H9 (cell line): ENCODE measurements around the gene FRS3. TPM values are rescaled to one million over a fixed set of nuclear protein-coding genes. Genes with fewer than 3 reads are reported as not detected.

Experiments used
- DNase-seq: peaks from one replicate; pipeline ENCODE4 v3.0.0-alpha.2; 2017
- H2AFZ ChIP-seq: one replicate; pipeline ENCODE4 v1.6.1; 2013; ENCODE audit warnings: mild to moderate bottlenecking, low read length, control low read depth, moderate library complexity
- H2AK5ac ChIP-seq: 2 replicates; pipeline ENCODE4 v1.6.1; 2013; ENCODE audit warnings: low read length, control low read depth, mixed read lengths; ENCODE audit not compliant: insufficient read length
- H2BK120ac ChIP-seq: one replicate; pipeline ENCODE4 v1.6.1; 2013; ENCODE audit warnings: low read depth, mild to moderate bottlenecking, low read length, control low read depth, inconsistent platforms; ENCODE audit not compliant: poor library complexity, severe bottlenecking
- H2BK12ac ChIP-seq: 2 replicates; pipeline ENCODE4 v1.6.1; 2013; ENCODE audit warnings: low read length, control low read depth, mixed read lengths, low read depth; ENCODE audit not compliant: insufficient read length
- H2BK15ac ChIP-seq: 2 replicates; pipeline ENCODE4 v1.6.1; 2013; ENCODE audit warnings: low read depth, low read length, control low read depth
- H2BK20ac ChIP-seq: one replicate; pipeline ENCODE4 v1.6.1; 2013; ENCODE audit warnings: low read depth, mild to moderate bottlenecking, low read length, control low read depth, inconsistent platforms; ENCODE audit not compliant: poor library complexity, severe bottlenecking
- H2BK5ac ChIP-seq: 2 replicates; pipeline ENCODE4 v1.6.1; 2013; ENCODE audit warnings: low read length, control low read depth, mixed read lengths; ENCODE audit not compliant: insufficient read length
- H3K14ac ChIP-seq: 2 replicates; pipeline ENCODE4 v1.6.1; 2013; ENCODE audit warnings: low read length, control low read depth; ENCODE audit not compliant: insufficient read depth
- H3K18ac ChIP-seq: 2 replicates; pipeline ENCODE4 v1.6.1; 2013; ENCODE audit warnings: low read depth, mild to moderate bottlenecking, mixed read lengths, low read length, control low read depth; ENCODE audit not compliant: insufficient read length
- H3K23ac ChIP-seq: 2 replicates; pipeline ENCODE4 v1.6.1; 2013; ENCODE audit warnings: low read length, control low read depth, mixed read lengths, low read depth; ENCODE audit not compliant: insufficient read length
- H3K23me2 ChIP-seq: 2 replicates; pipeline ENCODE4 v1.6.1; 2013; ENCODE audit warnings: low read depth, mild to moderate bottlenecking, mixed read lengths, low read length, control low read depth; ENCODE audit not compliant: insufficient read length, poor library complexity, severe bottlenecking
- H3K27ac ChIP-seq: 2 replicates; pipeline ENCODE4 v1.5.1; 2013; ENCODE audit warnings: low read length, control low read depth, mixed read lengths, low read depth; ENCODE audit not compliant: insufficient read length
- H3K27me3 ChIP-seq: 2 replicates; pipeline ENCODE4 v1.6.1; 2013; ENCODE audit warnings: low read length, control low read depth, inconsistent platforms; ENCODE audit not compliant: insufficient read depth
- H3K4ac ChIP-seq: 2 replicates; pipeline ENCODE4 v1.6.1; 2013; ENCODE audit warnings: low read depth, mild to moderate bottlenecking, control low read depth, inconsistent platforms, low read length, moderate library complexity
- H3K4me1 ChIP-seq: 2 replicates; pipeline ENCODE4 v1.6.1; 2013; ENCODE audit warnings: low read length, control low read depth, inconsistent platforms; ENCODE audit not compliant: insufficient read depth
- H3K4me2 ChIP-seq: 2 replicates; pipeline ENCODE4 v1.6.1; 2013; ENCODE audit warnings: low read length, control low read depth, mixed read lengths; ENCODE audit not compliant: insufficient read length, insufficient read depth
- H3K56ac ChIP-seq: 2 replicates; pipeline ENCODE4 v1.6.1; 2013; ENCODE audit warnings: low read depth, mild to moderate bottlenecking, mixed read lengths, low read length, control low read depth; ENCODE audit not compliant: insufficient read length
- H3K79me1 ChIP-seq: 2 replicates; pipeline ENCODE4 v1.6.1; 2013; ENCODE audit warnings: low read depth, mild to moderate bottlenecking, moderate library complexity, low read length, control low read depth, inconsistent platforms; ENCODE audit not compliant: insufficient read depth, poor library complexity, severe bottlenecking
- H3K79me2 ChIP-seq: 2 replicates; pipeline ENCODE4 v1.6.1; 2013; ENCODE audit warnings: low read length, control low read depth, inconsistent platforms; ENCODE audit not compliant: insufficient read depth
- H3K9ac ChIP-seq: 2 replicates; pipeline ENCODE4 v1.6.1; 2013; ENCODE audit warnings: low read length, control low read depth, mixed read lengths; ENCODE audit not compliant: insufficient read length; ENCODE audit errors: extremely low read depth
- H3K9me3 ChIP-seq: one replicate; pipeline ENCODE4 v1.6.1; 2013; ENCODE audit warnings: low read depth, low read length, inconsistent platforms; ENCODE audit not compliant: control insufficient read depth
- H3T11ph ChIP-seq: one replicate; pipeline ENCODE4 v1.6.1; 2013; ENCODE audit warnings: mild to moderate bottlenecking, low read length, control low read depth, inconsistent platforms
- H4K20me1 ChIP-seq: one replicate; pipeline ENCODE4 v1.6.1; 2013; ENCODE audit not compliant: control insufficient read depth, insufficient read length, insufficient read depth
- H4K5ac ChIP-seq: 2 replicates; pipeline ENCODE4 v1.6.1; 2013; ENCODE audit warnings: low read depth, mild to moderate bottlenecking, mixed read lengths, low read length, control low read depth; ENCODE audit not compliant: insufficient read length
- H4K8ac ChIP-seq: replicated peaks from 2 replicates; pipeline ENCODE4 v1.6.1; 2013; ENCODE audit warnings: low read length, control low read depth, mixed read lengths, low read depth; ENCODE audit not compliant: insufficient read length
- H4K91ac ChIP-seq: 2 replicates; pipeline ENCODE4 v1.6.1; 2013; ENCODE audit warnings: low read depth, mild to moderate bottlenecking, moderate library complexity, mixed read lengths, low read length, control low read depth; ENCODE audit not compliant: insufficient read length
- H3K27ac Mint-ChIP-seq, 3 experiments: 2 replicates in 2 of 3; 3 replicates in 1 of 3; pipeline ENCODE4 v1.8.0; 2020 to 2021; ENCODE audit warnings: mixed read lengths in 3 of 3, mild to moderate bottlenecking in 1 of 3, moderate library complexity in 1 of 3
- H3K27me3 Mint-ChIP-seq: 2 replicates; pipeline ENCODE4 v1.8.0; 2021; ENCODE audit warnings: low read depth, mild to moderate bottlenecking, moderate library complexity, mixed read lengths
- H3K36me3 Mint-ChIP-seq, 3 experiments: 2 replicates in 2 of 3; 3 replicates in 1 of 3; pipeline ENCODE4 v1.8.0; 2020 to 2021; ENCODE audit warnings: low read depth in 3 of 3, mixed read lengths in 3 of 3; ENCODE audit not compliant: insufficient read depth in 1 of 3
- H3K4me1 Mint-ChIP-seq, 2 experiments: 2 replicates each; pipeline ENCODE4 v1.8.0; 2020; ENCODE audit warnings: mixed read lengths in 2 of 2
- H3K4me3 Mint-ChIP-seq, 2 experiments: 2 replicates in 1 of 2; 3 replicates in 1 of 2; pipeline ENCODE4 v1.8.0; 2020 to 2021; ENCODE audit warnings: mild to moderate bottlenecking in 2 of 2, mixed read lengths in 2 of 2, moderate library complexity in 1 of 2
- H3K9me3 Mint-ChIP-seq, 2 experiments: 2 replicates in 1 of 2; 3 replicates in 1 of 2; pipeline ENCODE4 v1.8.0; 2020; ENCODE audit warnings: mild to moderate bottlenecking in 2 of 2, mixed read lengths in 2 of 2, moderate library complexity in 1 of 2
- CTCF ChIP-seq: fragments of 200-600 bp; sonication (generic); conservative IDR thresholded peaks from 3 replicates; pipeline ENCODE4 v1.8.0; 2021; ENCODE audit warnings: antibody characterized with exemption, mild to moderate bottlenecking
- WGBS: extraction: QIAGEN DNeasy Blood & Tissue Kit; methylation state at CpG from one replicate; pipeline ENCODE4 v1.1.7; 2013; ENCODE audit warnings: missing lambda C conversion rate, low lambda C conversion rate, mixed read lengths; ENCODE audit not compliant: insufficient read length; ENCODE audit errors: extremely low coverage; 5-methylcytosine and 5-hydroxymethylcytosine counted together
- total RNA-seq: library from RNA; stranded (reverse); gene quantifications from 2 replicates; pipeline ENCODE4 v1.2.1, GENCODE V29; 2021

FRS3 gene
- total RNA-seq, 1 experiment from 2014 or later, result 4.8 TPM

DNA sequence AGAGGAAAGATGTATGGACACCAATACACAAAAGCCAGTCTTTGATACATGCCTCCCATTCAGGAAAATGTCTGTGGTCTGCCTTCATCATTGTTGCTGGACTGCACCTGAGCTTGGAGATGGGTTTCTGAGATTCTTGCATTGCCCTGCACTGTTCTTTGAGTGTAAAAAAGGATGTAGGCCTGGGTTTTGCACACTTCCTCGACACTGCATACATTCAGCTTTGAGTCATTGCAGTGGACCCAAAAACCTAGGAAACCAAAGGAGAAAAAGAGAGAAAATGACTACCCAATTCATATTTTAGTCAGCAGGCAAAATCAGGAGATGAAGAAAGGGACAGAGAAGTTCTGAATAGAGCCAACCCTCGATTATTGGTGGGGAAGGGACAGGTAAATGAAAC is 16.8 kb upstream of the FRS3 start:
- Mint-ChIP-seq H3K4me1 (peaks cover 0 to 2% of the 10 kb centered on the region in 2 experiments; a peak in 1 of 4 replicates), H3K4me3 (no peak overlapping the region), H3K27me3 (no peaks in the 10 kb centered on the region), H3K36me3 (peaks cover 3 to 35% (median 25%) of the 10 kb centered on the region in 3 experiments; a peak in 6 of 7 replicates), H3K27ac (no peak overlapping the region), H3K9me3 (no peaks in the 10 kb centered on the region)
- Histone ChIP-seq H3K23me2 (no peaks in the 10 kb centered on the region), H3K23ac (no peak overlapping the region), H3K9me3 (no peaks in the 10 kb centered on the region), H2AFZ (no peak overlapping the region), H3K4me1 (no peaks in the 10 kb centered on the region), H4K91ac (no peak overlapping the region), H3T11ph (no peak overlapping the region), H3K27me3 (no peaks in the 10 kb centered on the region), H4K20me1 (no peaks in the 10 kb centered on the region), H2BK15ac (no peak overlapping the region), H3K4me2 (no peak overlapping the region), H4K8ac (no peak overlapping the region), H3K79me2 (no peaks in the 10 kb centered on the region), H3K79me1 (no peaks in the 10 kb centered on the region), H2AK5ac (no peak overlapping the region), H2BK12ac (no peak overlapping the region), H2BK20ac (no peak overlapping the region), H3K14ac (no peak overlapping the region), H3K9ac (no peak overlapping the region), H3K27ac (no peak overlapping the region), H4K5ac (no peak overlapping the region), H3K18ac (no peak overlapping the region), H3K4ac (no peak overlapping the region), H2BK120ac (no peak overlapping the region), H3K56ac (no peak overlapping the region), H2BK5ac (no peak overlapping the region)
- no CpG with 5 or more reads among the region's 2 CpGs for WGBS
- no peak for DNase-seq
- TF ChIP-seq CTCF, result no peak
